ENCODE results near the gene CXXC5.

CXXC5 gene

GRCh38 chr5:139682016-139682975, 34.1 kb downstream of the CXXC5 start:
- no peak for TF ChIP-seq CTCF (IDR thresholded peaks at IDR 0.05; ENCODE audit: insufficient read depth, low read depth, low read length, missing control alignments)
- DNase-seq (ENCODE audit: low read depth), result no peak
- H3K4me3 ChIP-seq (ENCODE audit: low read depth, low read length), result no peak overlapping the region

- no peak overlapping the region for H3K4me3 ChIP-seq (ENCODE audit: low read depth, low read length)
- TF ChIP-seq CTCF (IDR thresholded peaks at IDR 0.05; ENCODE audit: insufficient read depth, low read depth, low read length, missing control alignments), result no peak
- DNase-seq (ENCODE audit: low read depth), result no peak
Observed at GRCh38 chr5:139683295-139684271, 35.4 kb downstream of the CXXC5 start.

- H3K4me3 ChIP-seq (ENCODE audit: low read depth, low read length), result no peak overlapping the region
- no peak for TF ChIP-seq CTCF (IDR thresholded peaks at IDR 0.05; ENCODE audit: insufficient read depth, low read depth, low read length, missing control alignments)
- DNase-seq (ENCODE audit: low read depth), result no peak
Observed at GRCh38 chr5:139684350-139684880, 36.3 kb downstream of the CXXC5 start.

- TF ChIP-seq CTCF (IDR thresholded peaks at IDR 0.05; ENCODE audit: insufficient read depth, low read depth, low read length, missing control alignments), result no peak
- DNase-seq (ENCODE audit: low read depth), result no peak
- no peak overlapping the region for H3K4me3 ChIP-seq (ENCODE audit: low read depth, low read length)
Observed at GRCh38 chr5:139684881-139685749, 37.0 kb downstream of the CXXC5 start.

GRCh38 chr5:139685886-139686285, 37.7 kb downstream of the CXXC5 start:
- DNase-seq (ENCODE audit: low read depth), result no peak
- TF ChIP-seq CTCF (IDR thresholded peaks at IDR 0.05; ENCODE audit: insufficient read depth, low read depth, low read length, missing control alignments), result no peak
- no peak overlapping the region for H3K4me3 ChIP-seq (ENCODE audit: low read depth, low read length)

GRCh38 chr5:139686356-139686705, 38.2 kb downstream of the CXXC5 start:
- no peak overlapping the region for H3K4me3 ChIP-seq (ENCODE audit: low read depth, low read length)
- DNase-seq (ENCODE audit: low read depth), result no peak
- no peak for TF ChIP-seq CTCF (IDR thresholded peaks at IDR 0.05; ENCODE audit: insufficient read depth, low read depth, low read length, missing control alignments)

Measured in GM12865 (cell line).